SH-SY5Y (cell line): ENCODE data around the gene TMEM51.

Experiments used
- GATA2 ChIP-seq: IDR thresholded peaks from 2 replicates; pipeline ENCODE4 v1.6.1; 2011; ENCODE audit warnings: mild to moderate bottlenecking, low read depth, low read length
- GATA3 ChIP-seq: IDR thresholded peaks from 2 replicates; pipeline ENCODE4 v1.6.1; 2011; ENCODE audit warnings: low read depth, mild to moderate bottlenecking, low read length, moderate library complexity

DNA sequence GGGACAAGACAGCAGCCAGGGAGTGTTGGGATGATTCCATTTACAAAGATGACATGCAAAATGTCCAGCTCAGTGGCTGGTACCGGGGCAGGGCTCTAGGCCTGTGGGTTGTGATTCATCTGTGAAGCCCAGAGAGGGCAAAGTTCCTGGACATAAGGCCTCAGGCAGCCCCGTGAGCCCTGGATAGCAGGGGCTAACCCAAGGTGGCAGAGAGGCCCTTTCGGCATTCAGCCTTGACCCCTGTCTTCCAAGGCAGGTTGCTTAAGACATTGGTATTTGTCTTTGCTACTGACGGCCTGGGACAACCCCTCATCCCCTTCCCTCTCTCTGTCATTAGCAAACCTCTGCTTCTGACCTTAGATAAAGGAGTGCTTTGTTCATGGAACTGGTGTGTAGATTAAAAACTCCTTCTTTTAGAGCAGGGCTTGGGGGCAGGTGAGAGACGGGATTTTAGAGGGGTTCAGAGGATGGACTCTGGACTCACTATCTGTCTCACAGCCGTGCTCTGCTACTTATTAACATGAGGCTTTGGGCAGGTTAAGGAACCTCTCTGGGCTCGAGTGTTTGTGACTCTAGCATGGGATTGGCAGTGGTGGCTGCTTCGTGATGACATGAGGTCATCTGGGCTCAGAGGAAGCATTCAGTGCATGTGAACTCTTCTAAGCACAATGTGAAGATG lies 36.3 kb downstream of the TMEM51 start:
- no peak for TF ChIP-seq GATA2
- no peak for TF ChIP-seq GATA3
